ENCODE measurements around the gene SULT1A3.
"Not testable (repeated sequence)": the region's sequence is repeated elsewhere in the genome, so short reads cannot be mapped to it uniquely, and the experiment has no call there.

Gene SULT1A3

DNA sequence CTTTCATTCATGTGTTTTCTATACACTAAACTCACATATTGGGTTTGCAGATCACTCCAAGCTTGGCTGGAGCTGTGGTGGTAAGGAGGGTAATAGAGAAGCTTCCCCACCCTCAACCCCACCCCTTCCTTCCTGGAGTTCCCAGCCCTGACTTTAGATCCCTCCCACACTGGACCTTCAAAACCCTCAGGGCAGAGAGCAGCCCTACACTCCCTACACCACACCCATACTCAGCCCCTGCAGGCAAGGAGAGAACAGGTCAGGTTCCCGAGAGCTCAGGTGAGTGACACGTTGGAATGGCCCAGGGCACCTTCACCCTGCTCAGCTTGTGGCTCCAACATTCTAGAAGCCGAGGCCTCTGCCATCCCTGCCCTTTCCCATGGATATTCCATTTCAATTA lies at the start of gene SULT1A3:
TSS of gene SULT1A3 (plus strand) at position 207 of the 400 bp plus-strand sequence. CDS start 1,474 bp downstream, outside the sequence.
- DNase-seq: not testable (repeated sequence)

DNA sequence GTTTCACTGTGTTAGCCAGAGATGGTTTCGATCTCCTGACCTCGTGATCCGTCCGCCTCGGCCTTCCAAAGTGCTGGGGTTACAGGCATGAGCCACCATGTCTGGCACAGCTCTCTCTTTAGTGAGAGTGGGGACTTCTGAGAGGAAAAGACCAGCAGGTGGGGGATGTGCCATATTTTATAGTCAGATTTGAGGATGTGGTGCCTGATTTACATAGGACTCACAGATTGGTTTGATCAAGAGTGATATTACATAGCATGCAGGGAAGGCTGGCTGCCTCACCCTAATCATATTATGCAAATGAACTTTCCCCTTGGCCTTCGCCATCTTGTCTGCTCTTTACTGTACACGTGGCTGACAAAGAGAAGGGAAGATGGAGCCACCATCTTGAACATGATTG lies 48.0 kb upstream of the SULT1A3 start:
- DNase-seq: no peak

DNA sequence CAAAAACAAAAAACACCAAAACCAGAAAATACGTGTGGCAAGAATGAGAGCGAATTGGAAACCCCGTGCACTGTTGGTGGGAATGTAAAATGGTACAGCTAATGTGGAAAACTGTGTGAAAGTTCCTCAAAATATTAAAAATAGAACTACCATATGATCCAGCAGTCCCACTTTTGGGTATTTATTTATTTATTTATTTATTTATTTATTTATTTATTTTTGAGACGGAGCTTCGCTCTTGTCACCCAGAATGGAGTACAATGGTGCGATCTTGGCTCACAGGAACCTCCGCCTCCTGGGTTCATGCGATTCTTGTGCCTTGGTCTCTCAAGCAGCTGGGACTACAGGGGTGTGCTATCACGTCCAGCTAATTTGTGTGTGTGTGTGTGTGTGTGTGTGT lies 46.5 kb upstream of the SULT1A3 start:
- DNase-seq: no peak

DNA sequence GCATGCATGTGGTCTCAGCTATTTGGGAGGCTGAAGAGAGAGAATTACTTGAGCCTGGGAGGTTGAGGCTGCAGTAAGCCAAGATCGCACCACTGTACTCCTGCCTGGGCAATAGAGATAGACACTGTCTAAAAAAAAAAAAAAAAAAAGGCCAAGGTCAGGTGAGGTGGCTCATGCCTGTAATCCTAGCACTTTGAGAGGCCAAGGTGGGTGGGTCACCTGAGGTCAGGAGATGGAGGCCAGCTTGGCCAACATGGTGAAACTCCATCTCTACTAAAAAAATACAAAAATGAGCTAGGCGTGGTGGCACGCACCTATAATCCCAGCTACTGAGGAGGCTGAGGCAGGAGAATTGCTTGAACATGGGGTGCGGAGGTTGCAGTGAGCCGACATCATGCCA lies 43.9 kb upstream of the SULT1A3 start:
- no peak for DNase-seq

DNA sequence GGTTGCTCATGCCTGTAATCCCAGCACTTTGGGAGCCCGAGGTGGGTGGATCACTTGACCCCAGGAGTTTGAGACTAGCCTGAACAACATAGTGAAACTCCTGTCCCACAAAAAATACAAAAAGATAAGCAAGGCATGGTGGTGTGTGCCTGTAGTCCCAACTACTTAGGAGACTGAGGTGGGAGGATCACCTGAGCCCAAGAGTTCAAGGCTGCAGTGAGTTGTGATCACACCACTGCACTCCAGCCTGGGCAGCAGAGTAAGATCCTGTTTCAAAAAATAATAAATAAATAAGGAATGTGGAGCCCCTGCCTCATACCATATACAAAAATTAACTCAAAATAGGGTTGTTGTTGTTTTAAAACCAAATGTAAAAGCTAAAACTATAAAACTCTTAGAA lies 41.8 kb upstream of the SULT1A3 start:
- DNase-seq: no peak

DNA sequence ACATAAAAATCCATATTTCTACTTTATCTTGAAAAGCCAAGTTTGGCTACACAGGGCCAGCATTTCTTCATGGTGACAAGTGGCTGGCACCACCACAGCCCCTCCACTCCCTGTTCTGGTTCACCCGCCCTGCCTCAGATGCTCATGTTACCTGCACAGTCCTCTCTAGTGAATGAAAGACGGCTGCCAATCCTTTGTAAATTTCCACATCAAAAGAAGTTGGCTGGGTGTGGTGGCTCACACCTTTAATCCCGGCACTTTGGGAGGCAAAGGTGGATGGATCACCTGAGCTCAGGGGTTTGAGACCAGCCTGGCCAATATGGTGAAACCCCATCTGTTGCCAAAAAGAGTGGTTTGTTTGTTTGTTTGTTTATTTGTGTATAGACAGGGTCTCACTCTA lies 35.5 kb upstream of the SULT1A3 start:
- no peak for DNase-seq

DNA sequence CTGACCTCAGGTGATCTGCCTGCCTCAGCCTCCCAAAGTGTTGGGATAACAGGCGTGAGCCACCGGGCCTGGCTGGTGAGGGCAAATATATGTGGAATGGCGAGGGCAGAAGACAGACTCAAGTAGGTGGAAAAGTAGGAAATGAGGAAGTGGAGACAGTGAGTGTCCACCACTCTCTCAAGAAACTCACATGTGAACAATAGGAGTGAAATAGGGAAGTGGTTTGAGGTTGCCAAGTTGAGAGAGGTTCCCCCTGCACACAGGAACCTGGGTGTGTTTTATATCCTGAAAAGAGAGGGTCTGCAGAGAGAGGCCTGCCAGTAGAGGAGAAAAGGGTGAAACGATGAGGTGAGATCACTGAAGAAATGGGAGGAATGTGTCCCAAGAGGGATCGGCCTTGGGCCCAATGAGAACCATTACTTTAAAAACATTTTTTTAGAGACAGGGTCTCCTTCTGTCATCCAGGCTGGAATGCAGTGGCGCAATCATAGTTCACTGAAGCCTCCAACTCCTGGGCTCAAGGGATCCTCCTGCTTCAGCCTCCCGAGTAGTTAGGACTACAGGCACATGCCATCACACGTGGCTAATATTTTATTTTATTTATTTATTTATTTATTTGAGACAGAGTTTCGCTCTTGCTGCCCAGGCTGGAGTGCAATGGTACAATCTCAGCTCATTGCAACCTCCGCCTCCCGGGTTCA lies 32.7 kb upstream of the SULT1A3 start:
- DNase-seq: no peak

DNA sequence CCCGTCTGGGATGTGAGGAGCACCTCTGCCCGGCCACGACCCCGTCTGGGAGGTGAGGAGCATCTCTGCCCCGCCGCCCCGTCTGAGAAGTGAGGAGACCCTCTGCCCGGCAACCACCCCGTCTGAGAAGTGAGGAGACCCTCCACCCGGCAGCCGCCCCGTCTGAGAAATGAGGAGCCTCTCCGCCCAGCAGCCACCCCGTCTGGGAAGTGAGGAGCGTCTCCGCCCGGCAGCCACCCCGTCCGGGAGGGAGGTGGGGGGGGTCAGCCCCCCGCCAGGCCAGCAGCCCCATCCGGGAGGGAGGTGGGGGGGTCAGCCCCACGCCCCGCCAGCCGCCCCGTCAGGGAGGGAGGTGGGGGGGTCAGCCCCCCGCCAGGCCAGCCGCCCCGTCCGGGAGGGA lies 30.3 kb upstream of the SULT1A3 start:
- DNase-seq: not testable (repeated sequence)

DNA sequence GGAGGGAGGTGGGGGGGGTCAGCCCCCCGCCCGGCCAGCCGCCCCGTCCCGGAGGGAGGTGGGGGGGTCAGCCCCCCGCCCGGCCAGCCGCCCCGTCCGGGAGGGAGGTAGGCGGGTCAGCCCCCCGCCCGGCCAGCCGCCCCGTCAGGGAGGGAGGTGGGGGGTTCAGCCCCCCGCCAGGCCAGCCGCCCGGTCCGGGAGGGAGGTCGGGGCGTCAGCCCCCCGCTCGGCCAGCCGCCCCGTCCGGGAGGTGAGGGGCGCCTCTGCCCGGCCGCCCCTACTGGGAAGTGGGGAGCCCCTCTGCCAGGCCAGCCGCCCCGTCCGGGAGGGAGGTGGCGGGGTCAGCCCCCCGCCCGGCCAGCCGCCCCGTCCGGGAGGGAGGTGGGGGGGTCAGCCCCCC lies 29.6 kb upstream of the SULT1A3 start:
- DNase-seq: not testable (repeated sequence)

DNA sequence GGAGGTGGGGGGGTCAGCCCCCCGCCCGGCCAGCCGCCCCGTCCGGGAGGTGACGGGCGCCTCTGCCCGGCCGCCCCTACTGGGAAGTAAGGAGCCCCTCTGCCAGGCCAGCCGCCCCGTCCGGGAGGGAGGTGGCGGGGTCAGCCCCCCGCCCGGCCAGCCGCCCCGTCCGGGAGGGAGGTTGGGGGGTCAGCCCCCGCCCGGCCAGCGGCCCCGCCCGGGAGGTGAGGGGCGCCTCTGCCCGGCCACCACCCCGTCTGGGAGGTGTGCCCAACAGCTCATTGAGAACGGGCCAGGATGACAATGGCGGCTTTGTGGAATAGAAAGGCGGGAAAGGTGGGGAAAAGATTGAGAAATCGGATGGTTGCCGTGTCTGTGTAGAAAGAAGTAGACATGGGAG lies 28.9 kb upstream of the SULT1A3 start:
- DNase-seq: not testable (repeated sequence)

DNA sequence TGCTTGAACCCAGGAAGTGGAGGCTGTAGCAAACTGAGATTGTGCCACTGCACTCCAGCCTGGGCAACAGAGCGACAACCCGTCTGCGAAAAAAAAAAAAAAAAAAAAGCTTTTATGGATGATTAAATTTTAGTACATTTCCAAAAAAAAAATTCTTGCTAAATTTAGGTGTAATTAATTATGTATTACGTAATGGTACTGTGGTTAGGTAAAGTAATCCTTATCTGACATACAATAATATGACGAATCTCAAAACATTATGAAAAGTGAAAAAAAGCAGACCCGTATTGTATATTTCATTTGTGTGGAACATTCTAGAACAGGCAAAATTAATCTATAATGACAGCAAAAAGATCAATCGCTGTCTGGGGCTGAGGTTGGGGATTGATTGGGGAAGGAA lies 26.0 kb upstream of the SULT1A3 start:
- DNase-seq: no peak

DNA sequence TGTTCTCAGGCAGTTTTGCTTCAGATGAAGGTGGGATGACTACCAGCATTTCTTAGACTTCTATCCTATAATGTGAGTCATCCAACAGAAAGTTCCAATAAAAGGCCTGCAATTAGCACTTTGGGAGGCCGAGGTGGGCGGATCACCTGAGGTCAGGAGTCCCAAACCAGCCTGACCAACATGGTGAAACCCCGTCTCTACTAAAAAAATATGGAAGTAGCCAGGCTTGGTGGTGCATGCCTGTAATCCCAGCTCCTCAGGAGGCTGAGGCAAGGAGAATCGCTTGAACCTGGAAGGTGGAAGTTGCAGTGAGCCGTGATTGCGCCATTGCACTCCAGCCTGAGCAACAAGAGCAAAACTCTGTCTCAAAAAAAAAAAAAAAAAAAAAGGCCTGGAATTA lies 22.2 kb upstream of the SULT1A3 start:
- not testable (repeated sequence) for DNase-seq

DNA sequence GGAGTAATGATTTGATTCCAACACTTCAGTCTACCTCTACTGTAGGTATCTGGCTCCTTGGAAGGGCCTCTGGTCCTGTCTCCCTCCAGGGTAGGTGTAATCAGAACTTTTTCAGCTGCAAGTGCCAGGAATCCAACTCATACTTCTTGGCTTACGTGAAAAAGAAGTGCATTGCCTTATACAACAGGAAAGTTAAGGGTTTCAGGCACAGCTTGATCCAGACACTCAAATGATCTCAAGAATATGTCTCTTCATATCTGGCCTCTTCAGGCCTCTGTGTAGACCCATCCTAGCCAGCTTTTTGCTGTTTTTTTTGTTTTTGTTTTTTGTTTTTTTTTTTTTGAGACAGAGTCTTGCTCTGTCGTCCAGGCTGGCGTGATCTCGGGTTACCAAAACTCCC lies 19.9 kb upstream of the SULT1A3 start:
- no peak for DNase-seq

DNA sequence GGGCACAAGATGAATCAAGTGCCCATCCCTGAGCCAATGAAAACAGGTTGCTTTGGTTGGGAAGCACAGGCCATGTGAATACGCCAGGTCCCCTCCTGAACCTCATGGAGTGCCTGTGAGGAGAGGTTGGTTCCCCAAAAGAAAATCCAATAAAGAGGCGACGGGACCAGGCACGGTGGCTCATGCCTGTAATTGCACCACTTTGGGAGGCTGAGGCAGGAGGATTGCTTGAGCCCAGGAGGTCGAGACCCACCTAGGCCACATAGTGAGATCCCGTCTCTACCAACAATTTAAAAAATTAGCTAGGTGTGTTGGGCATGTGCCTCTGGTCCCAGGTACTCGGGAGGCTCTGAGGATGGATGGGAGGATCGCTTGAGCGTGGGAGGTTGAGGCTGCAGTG lies 19.1 kb upstream of the SULT1A3 start:
- DNase-seq: no peak

DNA sequence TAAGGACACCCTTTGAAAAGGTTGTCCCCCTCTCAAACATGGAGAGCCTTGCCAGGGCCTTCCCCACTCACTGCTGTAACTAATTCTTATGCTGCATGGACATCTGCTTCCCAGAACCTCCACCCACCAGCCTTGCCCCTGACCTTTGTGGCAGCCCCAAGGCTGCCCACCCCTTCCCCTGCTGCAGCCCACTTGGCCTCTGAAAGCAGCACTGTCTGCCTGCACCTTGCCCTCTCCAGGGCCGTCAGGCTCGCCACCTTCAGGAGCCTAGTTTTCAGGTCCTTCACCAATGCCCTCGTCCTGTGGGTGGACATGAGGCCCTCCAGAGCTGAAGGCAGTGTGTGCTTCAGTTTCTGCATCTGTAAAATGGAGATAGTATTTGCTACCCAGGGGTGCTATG lies 18.3 kb upstream of the SULT1A3 start:
- DNase-seq: no peak

DNA sequence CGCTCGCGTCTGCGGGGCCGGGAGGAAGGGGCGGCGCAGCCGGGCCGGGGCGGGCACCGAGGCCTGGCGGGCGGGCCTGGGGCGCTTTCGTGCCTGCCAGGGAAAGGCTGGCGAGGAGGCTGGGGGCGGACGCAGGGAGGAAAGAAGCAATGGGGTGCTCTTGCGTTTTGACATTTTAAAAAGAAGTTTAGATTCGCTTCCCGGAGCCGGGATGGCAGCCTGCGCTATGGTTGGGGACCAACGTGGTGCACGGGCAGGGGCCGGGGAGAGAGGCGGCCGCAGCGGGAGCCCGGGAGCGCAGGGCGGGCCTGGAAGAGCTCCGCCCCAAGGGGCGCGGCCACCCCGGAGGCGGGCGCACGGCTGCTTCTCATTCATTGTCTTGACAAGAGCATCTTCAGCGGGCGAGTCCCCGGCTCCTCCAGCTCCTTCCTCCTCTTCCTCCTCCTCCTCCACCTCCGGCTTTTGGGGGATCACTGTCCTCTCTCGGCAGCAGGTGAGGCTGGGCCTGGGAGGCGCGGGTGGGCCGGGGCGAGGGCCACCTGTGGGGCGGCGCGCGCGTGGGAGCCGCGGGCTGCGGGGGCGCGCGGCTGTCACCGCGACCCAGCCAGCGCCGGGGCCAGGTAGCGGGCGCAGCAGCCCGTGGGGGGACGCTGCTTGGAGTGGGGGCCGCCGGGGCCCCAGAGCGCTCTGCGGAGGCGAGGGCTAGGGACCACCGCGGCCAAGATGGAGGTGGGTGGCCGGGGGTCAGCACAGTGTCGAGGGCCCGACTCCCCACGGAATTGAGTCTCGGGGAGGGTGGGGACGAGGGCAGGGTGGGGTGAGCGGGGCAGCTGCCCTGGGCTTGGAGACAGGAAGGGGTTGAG lies 15.6 kb upstream of the SULT1A3 start, which contains the start of gene CORO1A:
TSS of gene CORO1A (plus strand) at position 370 of the 863 bp plus-strand sequence. CDS start 1,608 bp downstream, outside the sequence.
- peak; percentile 83 for DNase-seq

DNA sequence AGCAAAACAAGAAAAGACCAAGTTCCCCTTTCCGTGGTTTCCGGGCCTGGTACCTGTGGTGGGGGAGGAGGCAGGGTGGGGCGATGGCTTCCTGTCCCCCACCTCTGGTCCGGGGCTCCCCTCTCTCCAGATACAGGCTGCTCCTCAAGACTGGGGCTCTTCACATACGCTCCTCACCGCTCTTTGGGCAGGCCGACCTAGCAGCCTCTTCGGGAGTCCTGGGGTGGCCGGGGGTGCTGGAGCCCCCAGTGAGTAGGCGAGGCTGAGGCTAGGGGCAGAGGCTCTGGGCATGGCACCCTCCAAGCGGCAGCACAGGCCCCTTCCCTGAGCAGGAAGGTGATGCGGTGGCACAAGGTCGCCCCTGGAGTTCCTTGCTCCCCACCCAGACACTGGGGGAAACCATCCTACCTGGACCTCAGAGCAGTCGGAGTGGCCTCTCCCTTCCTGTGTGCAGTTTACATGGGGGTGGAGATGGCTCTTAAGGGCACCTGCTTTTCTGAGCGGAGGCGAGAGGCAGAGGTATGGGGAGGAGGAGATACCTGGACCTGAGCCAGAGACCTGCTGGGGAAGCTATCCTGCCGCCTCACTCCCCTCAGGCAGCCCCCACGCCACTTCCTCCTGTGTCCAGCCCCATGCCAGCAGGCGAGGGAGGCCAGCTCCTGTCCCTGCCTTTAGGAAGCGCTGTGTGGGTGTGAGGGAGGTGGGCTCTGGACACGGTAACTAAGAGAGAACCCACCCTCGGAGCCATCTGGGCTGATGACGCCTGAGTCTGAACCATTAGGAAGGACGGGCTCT lies 14.8 kb upstream of the SULT1A3 start:
- peak; percentile 57 for DNase-seq

DNA sequence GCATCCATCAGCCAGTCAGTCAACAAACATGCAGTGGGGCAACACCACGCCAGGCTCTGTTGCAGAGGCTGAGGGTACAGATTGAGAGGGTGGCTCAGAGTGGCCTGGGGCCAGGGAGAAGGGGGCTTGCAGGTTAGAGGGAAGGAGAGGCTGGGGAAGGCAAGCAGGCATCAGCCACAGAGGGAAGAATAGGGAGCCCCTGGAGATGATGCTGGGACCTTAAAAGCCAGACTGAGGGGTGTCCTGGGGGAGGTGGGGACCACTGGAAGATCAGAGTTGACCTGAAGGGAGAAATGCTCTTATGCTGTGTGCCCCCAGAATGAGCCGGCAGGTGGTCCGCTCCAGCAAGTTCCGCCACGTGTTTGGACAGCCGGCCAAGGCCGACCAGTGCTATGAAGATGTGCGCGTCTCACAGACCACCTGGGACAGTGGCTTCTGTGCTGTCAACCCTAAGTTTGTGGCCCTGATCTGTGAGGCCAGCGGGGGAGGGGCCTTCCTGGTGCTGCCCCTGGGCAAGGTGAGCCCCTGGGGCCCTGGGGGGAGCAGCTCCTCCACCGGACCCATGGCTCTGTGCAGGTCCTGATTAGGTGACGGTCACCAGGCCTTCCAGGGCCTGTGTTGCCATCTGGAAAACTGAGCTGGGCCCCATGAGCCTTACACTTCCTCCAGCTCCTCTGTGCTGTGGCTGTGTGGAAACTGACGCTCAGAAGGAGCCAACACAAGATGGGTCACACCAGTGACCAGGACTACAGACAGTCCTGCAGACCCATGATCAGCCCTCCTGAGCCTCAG lies 14.0 kb upstream of the SULT1A3 start:
- peak; percentile 21 for DNase-seq

DNA sequence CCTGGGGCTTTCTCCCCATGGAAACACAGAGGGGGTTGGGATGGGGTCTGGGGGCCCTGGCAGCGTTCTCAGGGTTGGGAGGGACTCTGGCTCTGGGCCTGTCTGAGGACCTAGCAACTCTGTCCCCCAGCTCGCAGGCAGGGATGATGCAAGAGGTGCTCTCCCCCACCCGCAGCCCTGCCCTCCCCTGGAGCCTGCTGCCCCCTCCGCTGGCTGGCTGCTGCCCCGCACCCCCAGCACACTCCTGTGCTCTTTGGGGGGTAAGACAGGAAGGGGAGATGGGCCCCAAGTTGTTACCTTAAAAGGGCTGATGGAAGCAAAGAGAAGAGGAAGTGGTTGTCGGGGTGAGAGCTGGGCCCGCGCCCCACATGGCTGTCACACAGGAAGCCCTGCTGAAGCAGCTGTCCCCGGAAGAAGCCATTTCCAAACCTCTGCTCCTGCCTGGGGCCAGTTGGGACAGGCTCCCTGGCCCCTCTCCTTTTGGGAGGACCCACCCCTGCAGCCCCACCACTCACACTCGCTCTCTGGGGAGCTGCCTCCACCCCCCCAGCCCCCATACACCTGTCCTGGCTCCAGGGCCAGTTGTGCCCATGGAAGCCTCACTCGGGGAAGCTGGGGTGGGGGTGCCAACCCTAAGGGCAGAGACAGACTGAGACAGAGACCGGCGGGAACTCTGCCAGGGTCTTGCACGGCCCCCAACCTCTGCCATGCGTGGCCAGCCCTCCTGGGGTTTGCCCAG lies 13.2 kb upstream of the SULT1A3 start:
- DNase-seq: peak; percentile 76

DNA sequence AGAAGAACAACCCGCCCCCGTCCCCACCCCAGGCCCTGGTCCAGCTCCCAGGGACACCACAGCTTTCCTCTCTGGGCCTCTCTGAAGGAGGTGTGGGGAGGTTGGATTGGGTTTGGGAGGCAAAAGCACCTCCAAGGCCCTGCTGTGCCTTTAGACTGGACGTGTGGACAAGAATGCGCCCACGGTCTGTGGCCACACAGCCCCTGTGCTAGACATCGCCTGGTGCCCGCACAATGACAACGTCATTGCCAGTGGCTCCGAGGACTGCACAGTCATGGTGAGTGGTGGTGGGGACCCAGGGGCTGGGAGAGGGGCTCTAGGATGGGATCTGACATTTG lies 12.6 kb upstream of the SULT1A3 start:
- DNase-seq: peak; percentile 28

DNA sequence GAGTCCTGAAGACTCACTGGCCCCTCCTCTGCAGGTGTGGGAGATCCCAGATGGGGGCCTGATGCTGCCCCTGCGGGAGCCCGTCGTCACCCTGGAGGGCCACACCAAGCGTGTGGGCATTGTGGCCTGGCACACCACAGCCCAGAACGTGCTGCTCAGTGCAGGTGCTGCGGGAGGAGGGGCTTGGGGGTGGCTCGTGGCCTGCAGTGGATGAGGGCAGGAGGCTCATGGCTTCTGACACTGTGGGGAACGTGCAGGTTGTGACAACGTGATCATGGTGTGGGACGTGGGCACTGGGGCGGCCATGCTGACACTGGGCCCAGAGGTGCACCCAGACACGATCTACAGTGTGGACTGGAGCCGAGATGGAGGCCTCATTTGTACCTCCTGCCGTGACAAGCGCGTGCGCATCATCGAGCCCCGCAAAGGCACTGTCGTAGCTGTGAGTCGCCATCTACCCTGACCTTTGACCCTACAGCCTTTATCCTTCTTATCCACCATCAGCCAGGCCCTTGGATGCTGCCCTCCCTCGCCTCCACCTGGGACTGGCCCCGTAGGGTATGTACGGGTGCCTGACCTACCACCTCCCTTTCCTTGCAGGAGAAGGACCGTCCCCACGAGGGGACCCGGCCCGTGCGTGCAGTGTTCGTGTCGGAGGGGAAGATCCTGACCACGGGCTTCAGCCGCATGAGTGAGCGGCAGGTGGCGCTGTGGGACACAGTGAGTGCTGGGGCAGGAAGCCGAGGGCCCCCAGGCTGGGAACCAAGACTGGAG lies 12.1 kb upstream of the SULT1A3 start:
- DNase-seq: peak; percentile 90
